ENCODE measurements around the gene CACNA1F. TPM values are rescaled to one million over a fixed set of nuclear protein-coding genes. Genes with fewer than 3 reads are reported as not detected.

CACNA1F gene
- total and polyA plus RNA-seq, 2 experiments from 2014 or later = 0.02 to 0.45 TPM

GRCh38 chrX:49209434-49210251 is 23.5 kb downstream of the CACNA1F start:
- Histone ChIP-seq H3K4me1 (ENCODE audit: low read depth) (no peaks in the 10 kb centered on the region), H3K36me3 (no peaks in the 10 kb centered on the region), H3K27me3 (no peaks in the 10 kb centered on the region), H3K9me3 (ENCODE audit: low read depth) (no peaks in the 10 kb centered on the region), H3K4me3 (no peak overlapping the region), H3K27ac (no peak overlapping the region)
- TF ChIP-seq CTCF (IDR thresholded peaks at IDR 0.05; ENCODE audit: low read depth, low read length) = no peak
- DNase-seq (ENCODE audit: low read depth in 1 of 2, low spot score in 1 of 2) = no peak

- Histone ChIP-seq H3K36me3 (no peaks in the 10 kb centered on the region), H3K4me3 (no peak overlapping the region), H3K27ac (no peak overlapping the region), H3K27me3 (no peaks in the 10 kb centered on the region), H3K4me1 (ENCODE audit: low read depth) (no peaks in the 10 kb centered on the region), H3K9me3 (ENCODE audit: low read depth) (no peaks in the 10 kb centered on the region)
- TF ChIP-seq CTCF (IDR thresholded peaks at IDR 0.05; ENCODE audit: low read depth, low read length) = no peak
- DNase-seq (ENCODE audit: low read depth in 1 of 2, low spot score in 1 of 2) = no peak
Observed at GRCh38 chrX:49208399-49208798, 24.7 kb downstream of the CACNA1F start.

GRCh38 chrX:49206543-49206942 is 26.6 kb downstream of the CACNA1F start:
- H3K4me3 ChIP-seq = no peak overlapping the region
- no peaks in the 10 kb centered on the region for H3K36me3 ChIP-seq
- no peaks in the 10 kb centered on the region for H3K4me1 ChIP-seq (ENCODE audit: low read depth)

GRCh38 chrX:49205443-49205842 is 27.7 kb downstream of the CACNA1F start:
- no peak for DNase-seq (ENCODE audit: low read depth in 1 of 2, low spot score in 1 of 2)
- no peaks in the 10 kb centered on the region for H3K27me3 ChIP-seq
- no peaks in the 10 kb centered on the region for H3K36me3 ChIP-seq
- H3K4me3 ChIP-seq = no peak overlapping the region
- H3K9me3 ChIP-seq (ENCODE audit: low read depth) = no peaks in the 10 kb centered on the region
- H3K4me1 ChIP-seq (ENCODE audit: low read depth) = peaks cover 1% of the 10 kb centered on the region
- no peak overlapping the region for H3K27ac ChIP-seq
- no peak for TF ChIP-seq CTCF (IDR thresholded peaks at IDR 0.05; ENCODE audit: low read depth, low read length)

More at GRCh38 chrX:49206543-49206942, 26.6 kb downstream of the CACNA1F start:
- Histone ChIP-seq H3K27ac (no peak overlapping the region), H3K9me3 (ENCODE audit: low read depth) (no peaks in the 10 kb centered on the region), H3K27me3 (no peaks in the 10 kb centered on the region)
- TF ChIP-seq CTCF (IDR thresholded peaks at IDR 0.05; ENCODE audit: low read depth, low read length) = no peak
- no peak for DNase-seq (ENCODE audit: low read depth in 1 of 2, low spot score in 1 of 2)

GRCh38 chrX:49204709-49205108 is 28.4 kb downstream of the CACNA1F start:
- no peaks in the 10 kb centered on the region for H3K9me3 ChIP-seq (ENCODE audit: low read depth)
- peaks cover 1% of the 10 kb centered on the region for H3K27me3 ChIP-seq
- no peaks in the 10 kb centered on the region for H3K36me3 ChIP-seq
- H3K4me3 ChIP-seq = no peak overlapping the region
- no peak overlapping the region for H3K27ac ChIP-seq
- TF ChIP-seq CTCF (IDR thresholded peaks at IDR 0.05; ENCODE audit: low read depth, low read length) = no peak
- peaks cover 2% of the 10 kb centered on the region for H3K4me1 ChIP-seq (ENCODE audit: low read depth)
- no peak for DNase-seq (ENCODE audit: low read depth in 1 of 2, low spot score in 1 of 2)
